ENCODE data around the gene FGD2.
A peak's percentile ranks its signal among the peaks of the same experiment; 100 is the strongest.

Gene FGD2

GRCh38 chr6:37025621-37026466 lies 20.4 kb downstream of the FGD2 start:
- FAIRE-seq (no peak), DNase-seq (ENCODE audit: insufficient read length, low spot score) (no peak)
- TF ChIP-seq POLR2A (IDR thresholded peaks at IDR 0.05; ENCODE audit: low read depth, low read length), result no peak

- DNase-seq (ENCODE audit: insufficient read length, low spot score) (no peak), FAIRE-seq (no peak)
- no peak for TF ChIP-seq POLR2A (IDR thresholded peaks at IDR 0.05; ENCODE audit: low read depth, low read length)
Observed at GRCh38 chr6:37027036-37027720, 21.7 kb downstream of the FGD2 start.

GRCh38 chr6:37027811-37028469 lies 22.5 kb downstream of the FGD2 start:
- TF ChIP-seq POLR2A (IDR thresholded peaks at IDR 0.05; ENCODE audit: low read depth, low read length), result no peak
- FAIRE-seq (no peak), DNase-seq (ENCODE audit: insufficient read length, low spot score) (no peak)

GRCh38 chr6:37029249-37029971 lies 24.0 kb downstream of the FGD2 start:
- FAIRE-seq (peak; percentile 89), DNase-seq (ENCODE audit: insufficient read length, low spot score) (peak; percentile 78)
- TF ChIP-seq POLR2A (IDR thresholded peaks at IDR 0.05; ENCODE audit: low read depth, low read length), result no peak

- TF ChIP-seq POLR2A (IDR thresholded peaks at IDR 0.05; ENCODE audit: low read depth, low read length), result no peak
- DNase-seq (ENCODE audit: insufficient read length, low spot score) (no peak), FAIRE-seq (no peak)
Observed at GRCh38 chr6:37030599-37030998, 25.1 kb downstream of the FGD2 start.

- DNase-seq (ENCODE audit: insufficient read length, low spot score) (no peak), FAIRE-seq (no peak)
Observed at GRCh38 chr6:37032239-37032638, 26.8 kb downstream of the FGD2 start.

GRCh38 chr6:37033255-37033654 lies 27.8 kb downstream of the FGD2 start:
- FAIRE-seq (no peak), DNase-seq (ENCODE audit: insufficient read length, low spot score) (no peak)
- TF ChIP-seq POLR2A (IDR thresholded peaks at IDR 0.05; ENCODE audit: low read depth, low read length), result no peak

More at GRCh38 chr6:37032239-37032638, 26.8 kb downstream of the FGD2 start:
- TF ChIP-seq POLR2A (IDR thresholded peaks at IDR 0.05; ENCODE audit: low read depth, low read length), result no peak

GRCh38 chr6:37033819-37034795 lies 28.7 kb downstream of the FGD2 start:
- DNase-seq (ENCODE audit: insufficient read length, low spot score) (no peak), FAIRE-seq (no peak)
- no peak for TF ChIP-seq POLR2A (IDR thresholded peaks at IDR 0.05; ENCODE audit: low read depth, low read length)

GRCh38 chr6:37036146-37036545 lies 30.7 kb downstream of the FGD2 start:
- TF ChIP-seq POLR2A (IDR thresholded peaks at IDR 0.05; ENCODE audit: low read depth, low read length), result no peak
- DNase-seq (ENCODE audit: insufficient read length, low spot score) (no peak), FAIRE-seq (no peak)

- TF ChIP-seq POLR2A (IDR thresholded peaks at IDR 0.05; ENCODE audit: low read depth, low read length), result no peak
- FAIRE-seq (no peak), DNase-seq (ENCODE audit: insufficient read length, low spot score) (no peak)
Observed at GRCh38 chr6:37038292-37039198, 33.1 kb downstream of the FGD2 start.

GRCh38 chr6:37039958-37040357 lies 34.5 kb downstream of the FGD2 start:
- FAIRE-seq (no peak), DNase-seq (ENCODE audit: insufficient read length, low spot score) (no peak)
- no peak for TF ChIP-seq POLR2A (IDR thresholded peaks at IDR 0.05; ENCODE audit: low read depth, low read length)

- TF ChIP-seq POLR2A (IDR thresholded peaks at IDR 0.05; ENCODE audit: low read depth, low read length), result no peak
- no peak for FAIRE-seq
- no peak for DNase-seq (ENCODE audit: insufficient read length, low spot score)
Observed at GRCh38 chr6:37041521-37041920, 36.1 kb downstream of the FGD2 start.
